HEK293T (cell line): ENCODE measurements around the gene MPEG1.

Experiments
- CTCF ChIA-PET: fragments of 350-600 bp; formaldehyde crosslinking; extraction: SDS; loops from one replicate; lab custom pipeline; 2021; ENCODE audit warnings: antibody characterized with exemption, inconsistent platforms; lab: Yijun Ruan, JAX
- POLR2A ChIA-PET: fragments of 350-600 bp; formaldehyde crosslinking; extraction: SDS; loops from one replicate; lab custom pipeline; 2020; ENCODE audit warnings: antibody characterized with exemption, inconsistent platforms; lab: Yijun Ruan, JAX
- DNase-seq: peaks from one replicate; pipeline ENCODE4 v3.0.0; 2012; ENCODE audit warnings: mixed read lengths; ENCODE audit errors: extremely low spot score
- ARNT ChIP-seq: fragments of 450-650 bp; IDR thresholded peaks from 2 replicates; pipeline ENCODE4 v1.6.1; 2017; ENCODE audit warnings: mild to moderate bottlenecking
- BHLHE40 ChIP-seq: fragments of 450-650 bp; IDR thresholded peaks from 2 replicates; pipeline ENCODE4 v1.6.1; 2016; ENCODE audit warnings: mild to moderate bottlenecking, moderate library complexity, borderline replicate concordance
- CTBP1 ChIP-seq: fragments of 450-650 bp; IDR thresholded peaks from 2 replicates; pipeline ENCODE4 v1.6.1; 2016; ENCODE audit warnings: borderline replicate concordance
- ELF4 ChIP-seq: fragments of 450-650 bp; IDR thresholded peaks from 2 replicates; pipeline ENCODE4 v1.6.1; 2017; ENCODE audit warnings: antibody characterized with exemption
- FOXA1 ChIP-seq: fragments of 450-650 bp; IDR thresholded peaks from 2 replicates; pipeline ENCODE4 v1.6.1; 2016; ENCODE audit warnings: mild to moderate bottlenecking
- FOXK2 ChIP-seq: fragments of 450-650 bp; IDR thresholded peaks from 2 replicates; pipeline ENCODE4 v1.6.1; 2016; ENCODE audit warnings: mild to moderate bottlenecking
- FOXM1 ChIP-seq: fragments of 450-650 bp; IDR thresholded peaks from 2 replicates; pipeline ENCODE4 v1.6.1; 2017; ENCODE audit warnings: mild to moderate bottlenecking, borderline replicate concordance
- HDGF ChIP-seq: fragments of 450-650 bp; IDR thresholded peaks from 2 replicates; pipeline ENCODE4 v1.6.1; 2017; ENCODE audit warnings: antibody characterized with exemption, borderline replicate concordance
- L3MBTL2 ChIP-seq: fragments of 450-650 bp; conservative IDR thresholded peaks from 2 replicates; pipeline ENCODE4 v1.6.1; 2016; ENCODE audit warnings: mild to moderate bottlenecking
- LEF1 ChIP-seq: fragments of 450-650 bp; IDR thresholded peaks from 2 replicates; pipeline ENCODE4 v1.6.1; 2017; ENCODE audit warnings: mild to moderate bottlenecking, borderline replicate concordance
- NFRKB ChIP-seq: fragments of 450-650 bp; IDR thresholded peaks from 2 replicates; pipeline ENCODE4 v1.6.1; 2016; ENCODE audit warnings: mild to moderate bottlenecking, moderate library complexity
- PKNOX1 ChIP-seq: fragments of 450-650 bp; IDR thresholded peaks from 2 replicates; pipeline ENCODE4 v1.6.1; 2016
- SP1 ChIP-seq: fragments of 450-650 bp; IDR thresholded peaks from 2 replicates; pipeline ENCODE4 v1.6.1; 2017
- SUZ12 ChIP-seq: fragments of 450-650 bp; IDR thresholded peaks from 2 replicates; pipeline ENCODE4 v1.6.1; 2016; ENCODE audit warnings: mild to moderate bottlenecking
- TARDBP ChIP-seq: fragments of 450-650 bp; IDR thresholded peaks from 2 replicates; pipeline ENCODE4 v1.6.1; 2016
- ZNF384 ChIP-seq: fragments of 450-650 bp; IDR thresholded peaks from 2 replicates; pipeline ENCODE4 v1.6.1; 2016

Gene MPEG1

DNA sequence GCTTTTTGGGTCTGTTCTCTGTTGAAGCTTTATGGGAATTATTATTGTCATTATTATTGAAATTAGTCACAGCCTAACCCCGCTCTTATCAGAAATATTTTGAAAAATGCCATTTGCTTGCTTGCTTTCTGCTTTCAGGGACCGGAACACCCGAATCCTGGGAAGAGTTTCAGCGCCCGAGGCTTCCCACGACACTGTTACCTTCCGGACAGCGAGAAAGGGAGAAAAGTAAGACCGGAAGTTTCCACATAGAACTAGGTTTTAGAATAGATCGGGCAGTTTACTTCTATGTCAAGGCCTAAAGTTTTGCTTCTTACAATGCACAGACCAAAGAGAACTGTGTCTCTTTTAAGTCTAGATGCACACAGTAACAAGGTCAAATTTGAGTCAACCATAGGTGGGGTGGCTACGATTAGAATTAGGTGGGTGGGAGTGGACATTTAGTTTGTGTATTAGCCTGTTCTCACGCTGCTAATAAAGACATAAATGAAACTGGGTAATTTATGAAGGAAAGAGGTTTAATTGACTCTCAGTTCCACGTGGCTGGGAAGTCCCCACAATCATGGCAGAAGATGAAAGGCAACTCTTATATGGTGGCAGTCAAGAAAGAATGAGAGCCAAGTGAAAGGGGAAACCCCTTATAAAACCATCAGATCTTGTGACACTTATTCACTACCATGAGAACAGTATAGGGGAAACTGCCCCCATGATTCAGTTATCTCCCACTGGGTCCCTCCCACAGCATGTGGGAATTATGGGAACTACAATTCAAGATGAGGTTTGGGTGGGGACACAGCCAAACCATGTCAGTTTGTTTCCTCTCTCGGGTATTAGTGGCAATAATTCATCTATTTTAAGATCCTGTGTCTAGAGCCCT is 12.9 kb downstream of the MPEG1 start:
- TF ChIP-seq ARNT (no peak), SP1 (no peak), ELF4 (no peak), CTBP1 (no peak), FOXA1 (no peak), TARDBP (no peak), FOXM1 (no peak), BHLHE40 (no peak), ZNF384 (no peak)
- CTCF ChIA-PET = interaction anchor here (1.9 kb wide), 1 partner anchor 28 kb away, joined by 7 read pairs; the partner anchor contains the start of gene DTX4
- DNase-seq = no peak
- POLR2A ChIA-PET = no interaction called here

DNA sequence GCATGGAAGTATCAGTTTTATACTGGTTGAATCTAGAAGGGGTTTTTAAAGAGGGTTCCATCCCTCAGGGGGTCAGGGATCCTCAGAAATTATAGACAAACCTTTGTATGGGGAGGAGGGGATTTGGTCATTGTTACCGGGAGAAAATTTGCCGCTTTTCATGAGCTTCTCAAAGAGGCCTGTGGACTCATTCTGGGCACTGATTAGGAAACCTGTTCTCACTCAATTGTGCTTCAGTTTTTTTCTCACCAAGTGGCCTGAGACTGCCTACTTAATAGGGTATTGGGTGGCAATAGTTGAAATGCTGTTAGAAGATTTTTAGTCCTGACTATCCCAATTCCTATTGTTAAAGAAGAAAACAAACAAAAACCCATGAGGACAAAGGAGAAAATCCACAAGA is 14.0 kb downstream of the MPEG1 start:
- no peak for TF ChIP-seq LEF1
- POLR2A ChIA-PET = no interaction called here
- DNase-seq = no peak
- CTCF ChIA-PET = interaction anchor here (1.9 kb wide), 1 partner anchor 27 kb away, joined by 7 read pairs; the partner anchor contains the start of gene DTX4

DNA sequence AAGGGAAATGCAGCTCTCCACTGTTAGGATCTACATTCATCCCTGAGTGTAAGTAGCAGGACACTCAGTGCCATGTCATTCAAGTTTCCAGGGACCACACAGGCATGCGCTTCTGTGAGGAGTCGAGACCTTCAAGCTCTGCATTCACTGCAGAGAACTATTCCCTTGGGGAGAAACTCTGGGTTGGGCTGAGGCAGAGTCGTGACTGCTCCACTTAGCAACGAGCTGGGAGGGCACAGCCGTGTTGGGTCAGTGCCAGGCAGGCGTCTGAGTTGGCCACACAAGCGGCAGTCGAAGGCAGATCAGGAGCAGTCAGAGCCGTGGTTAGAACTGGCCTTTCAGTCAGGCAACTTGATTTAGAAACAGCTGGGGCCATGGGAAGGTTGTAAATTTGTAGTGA is 14.7 kb downstream of the MPEG1 start:
- ChIA-PET POLR2A (no interaction called here), CTCF (interaction anchor here (1.9 kb wide), 1 partner anchor 27 kb away, joined by 7 read pairs; the partner anchor contains the start of gene DTX4)
- TF ChIP-seq LEF1 = no peak
- TF ChIP-seq TARDBP = no peak
- no peak for TF ChIP-seq NFRKB
- no peak for TF ChIP-seq PKNOX1
- TF ChIP-seq ZNF384 = no peak
- DNase-seq = no peak

DNA sequence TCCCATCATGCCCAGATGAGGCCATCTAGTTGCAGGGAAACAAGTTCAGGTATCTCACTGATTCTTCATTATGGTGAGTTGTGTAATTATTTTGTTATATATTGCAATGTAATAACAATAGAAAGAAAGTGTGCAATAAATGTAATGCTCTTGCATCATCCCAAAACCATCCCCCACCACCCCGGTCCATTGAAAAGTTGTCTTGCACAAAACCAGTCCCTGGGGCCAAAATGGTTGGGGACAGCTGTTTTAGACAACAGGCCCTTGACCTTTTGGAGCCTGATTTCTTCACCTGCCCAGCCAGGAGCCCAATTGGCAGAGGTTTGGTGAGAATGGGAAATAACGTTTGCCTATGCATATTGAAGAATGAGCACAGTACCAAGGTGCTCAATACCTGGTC is 15.9 kb downstream of the MPEG1 start:
- ChIA-PET CTCF (interaction anchor here (1.4 kb wide), 1 partner anchor 10 kb away, joined by 3 read pairs; no protein-coding TSS in a partner anchor), POLR2A (no interaction called here)
- DNase-seq = no peak
- TF ChIP-seq TARDBP (no peak), NFRKB (no peak), PKNOX1 (no peak), SP1 (no peak), SUZ12 (no peak), FOXK2 (no peak), CTBP1 (no peak), BHLHE40 (no peak), FOXM1 (no peak), FOXA1 (no peak), ZNF384 (no peak), ARNT (no peak), LEF1 (no peak), ELF4 (no peak), HDGF (no peak), L3MBTL2 (no peak)

DNA sequence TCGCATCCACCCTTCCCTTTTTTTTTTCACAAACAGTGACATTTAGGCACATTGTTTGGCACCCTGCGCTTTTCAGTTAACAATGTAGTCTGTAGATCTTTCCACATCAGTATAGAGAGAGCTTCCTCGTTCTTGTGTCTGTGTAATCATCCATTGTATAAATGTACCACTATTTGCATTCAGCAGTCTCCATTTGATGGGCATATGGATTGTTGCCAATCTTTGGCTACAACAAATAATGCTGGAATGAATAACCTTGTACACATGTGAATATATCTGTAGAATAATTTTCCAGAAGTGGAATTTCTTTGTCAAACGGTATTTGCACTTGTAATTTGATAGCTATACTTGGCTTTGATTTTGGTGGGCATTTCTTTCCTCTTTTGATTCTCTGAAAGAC is 17.1 kb downstream of the MPEG1 start:
- TF ChIP-seq CTBP1 = no peak
- TF ChIP-seq FOXA1 = no peak
- no peak for TF ChIP-seq PKNOX1
- TF ChIP-seq L3MBTL2 = no peak
- TF ChIP-seq NFRKB = no peak
- TF ChIP-seq ARNT = no peak
- CTCF ChIA-PET = interaction anchor here (1.4 kb wide), 1 partner anchor 9 kb away, joined by 3 read pairs; no protein-coding TSS in a partner anchor
- no peak for DNase-seq
- POLR2A ChIA-PET = no interaction called here

GRCh38 chr11:59193587-59194130 is 19.1 kb downstream of the MPEG1 start:
- CTCF ChIA-PET = no interaction called here
- no peak for DNase-seq
- no peak for TF ChIP-seq SUZ12
- POLR2A ChIA-PET = no interaction called here

DNA sequence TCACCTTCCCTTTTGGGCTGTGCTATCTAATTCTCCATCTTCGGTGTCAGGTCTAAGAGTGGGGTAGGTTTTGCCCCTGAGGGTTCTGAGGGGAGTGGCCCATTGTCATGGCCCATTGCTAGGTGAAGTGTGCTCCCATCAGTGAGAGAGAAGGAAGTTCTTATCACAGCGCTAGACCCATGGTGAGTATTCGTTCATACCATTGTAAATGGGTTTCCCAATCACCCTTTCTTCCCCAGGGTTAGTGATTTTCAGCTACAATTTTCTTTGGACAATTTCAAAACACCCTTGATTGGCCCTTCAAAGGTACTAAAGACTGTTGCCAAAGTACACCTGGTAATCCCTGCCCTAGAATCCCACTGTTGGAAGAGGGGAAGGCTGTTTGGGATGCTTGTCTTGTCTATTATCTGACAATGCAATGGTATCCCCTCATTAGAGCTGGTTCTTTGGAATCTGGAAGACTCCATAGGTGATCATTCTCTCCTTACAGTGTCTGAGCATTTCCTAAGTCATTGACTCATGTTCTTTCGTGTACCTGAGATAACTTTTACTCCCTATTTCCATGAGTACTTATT is 20.2 kb downstream of the MPEG1 start:
- no peak for DNase-seq
- CTCF ChIA-PET = interaction anchor here (0.6 to 1.2 kb wide), 2 partner anchors 21 to 34 kb away, joined by 3 read pairs; no protein-coding TSS in a partner anchor
- POLR2A ChIA-PET = no interaction called here
- TF ChIP-seq ZNF384 = no peak
- no peak for TF ChIP-seq SP1
- no peak for TF ChIP-seq L3MBTL2
- no peak for TF ChIP-seq FOXK2
- no peak for TF ChIP-seq ELF4
- no peak for TF ChIP-seq HDGF
- TF ChIP-seq LEF1 = no peak
- no peak for TF ChIP-seq PKNOX1
- TF ChIP-seq SUZ12 = no peak
- TF ChIP-seq TARDBP = no peak
- TF ChIP-seq ARNT = no peak
- no peak for TF ChIP-seq CTBP1
- TF ChIP-seq FOXA1 = no peak
- no peak for TF ChIP-seq BHLHE40
- TF ChIP-seq FOXM1 = no peak
